ENCODE data around the gene MEX3B.
A peak's percentile ranks its signal among the peaks of the same experiment; 100 is the strongest.
"Not testable (repeated sequence)": the region's sequence is repeated elsewhere in the genome, so short reads cannot be mapped to it uniquely, and the experiment has no call there.

Gene MEX3B

GRCh38 chr15:82030176-82030575, 15.6 kb downstream of the MEX3B start:
- no peak overlapping the region for H3K4me3 ChIP-seq (replicated peaks in 1 of 2; ENCODE audit: low read depth in 2 of 2, low read length in 2 of 2)
- DNase-seq (ENCODE audit: low read depth in 2 of 2) = no peak
- TF ChIP-seq CTCF (IDR thresholded peaks at IDR 0.05; ENCODE audit: low read depth, low read length) = no peak

- H3K4me3 ChIP-seq (replicated peaks in 1 of 2; ENCODE audit: low read depth in 2 of 2, low read length in 2 of 2); DNase-seq (ENCODE audit: low read depth in 2 of 2): not testable (repeated sequence)
Observed at GRCh38 chr15:82028163-82028562, 17.7 kb downstream of the MEX3B start.

GRCh38 chr15:82021992-82022391, 23.8 kb downstream of the MEX3B start:
- TF ChIP-seq CTCF (IDR thresholded peaks at IDR 0.05; ENCODE audit: low read depth, low read length) = no peak
- H3K4me3 ChIP-seq (replicated peaks in 1 of 2; ENCODE audit: low read depth in 2 of 2, low read length in 2 of 2) = no peak overlapping the region
- peak; percentile 41 to 51 for DNase-seq (ENCODE audit: low read depth in 2 of 2)

GRCh38 chr15:82020625-82021394, 25.0 kb downstream of the MEX3B start:
- no peak overlapping the region for H3K4me3 ChIP-seq (replicated peaks in 1 of 2; ENCODE audit: low read depth in 2 of 2, low read length in 2 of 2)
- no peak for TF ChIP-seq CTCF (IDR thresholded peaks at IDR 0.05; ENCODE audit: low read depth, low read length)
- no peak for DNase-seq (ENCODE audit: low read depth in 2 of 2)

GRCh38 chr15:82018201-82018600, 27.6 kb downstream of the MEX3B start:
- TF ChIP-seq CTCF (IDR thresholded peaks at IDR 0.05; ENCODE audit: low read depth, low read length) = no peak
- no peak overlapping the region for H3K4me3 ChIP-seq (replicated peaks in 1 of 2; ENCODE audit: low read depth in 2 of 2, low read length in 2 of 2)
- DNase-seq (ENCODE audit: low read depth in 2 of 2) = no peak

- TF ChIP-seq CTCF (IDR thresholded peaks at IDR 0.05; ENCODE audit: low read depth, low read length) = no peak
- no peak for DNase-seq (ENCODE audit: low read depth in 2 of 2)
- no peak overlapping the region for H3K4me3 ChIP-seq (replicated peaks in 1 of 2; ENCODE audit: low read depth in 2 of 2, low read length in 2 of 2)
Observed at GRCh38 chr15:82017656-82018055, 28.2 kb downstream of the MEX3B start.

GRCh38 chr15:82014989-82015388, 30.8 kb downstream of the MEX3B start:
- H3K4me3 ChIP-seq (replicated peaks in 1 of 2; ENCODE audit: low read depth in 2 of 2, low read length in 2 of 2) = no peak overlapping the region
- DNase-seq (ENCODE audit: low read depth in 2 of 2) = no peak
- no peak for TF ChIP-seq CTCF (IDR thresholded peaks at IDR 0.05; ENCODE audit: low read depth, low read length)
